Astrocyte (in vitro differentiated cells and primary cell): ENCODE data around the gene CDC34. TPM values are rescaled to one million over a fixed set of nuclear protein-coding genes. Genes with fewer than 3 reads are reported as not detected.

Experiments
- DNase-seq: peaks from one replicate; pipeline ENCODE4 v3.0.0-alpha.2; 2010; ENCODE audit warnings: low read depth
- FAIRE-seq: peaks from 2 replicates; lab custom pipeline; 2011; peaks lifted over from hg19 to GRCh38; lab: Jason Lieb, UNC
- H2AFZ ChIP-seq: 2 replicates; pipeline ENCODE4 v1.6.0; 2012; ENCODE audit warnings: low read depth, low read length, inconsistent platforms
- H3K27ac ChIP-seq: 2 replicates; pipeline ENCODE4 v1.5.1; 2011; ENCODE audit warnings: low read depth, low read length, inconsistent platforms
- H3K27me3 ChIP-seq: 2 replicates; pipeline ENCODE4 v1.6.0; 2011; ENCODE audit warnings: low read length, inconsistent platforms; ENCODE audit not compliant: insufficient read depth
- H3K36me3 ChIP-seq: 2 replicates; pipeline ENCODE4 v1.5.1; 2011; ENCODE audit warnings: low read length, inconsistent platforms; ENCODE audit not compliant: insufficient read depth
- H3K4me1 ChIP-seq: 2 replicates; pipeline ENCODE4 v1.5.1; 2011; ENCODE audit warnings: low read length, inconsistent platforms; ENCODE audit not compliant: insufficient read depth
- H3K4me2 ChIP-seq: 2 replicates; pipeline ENCODE4 v1.6.0; 2012; ENCODE audit warnings: low read length, inconsistent platforms
- H3K4me3 ChIP-seq: 2 replicates; pipeline ENCODE4 v1.5.1; 2011; ENCODE audit warnings: low read depth, mild to moderate bottlenecking, low read length, inconsistent platforms; ENCODE audit not compliant: insufficient read depth
- H3K79me2 ChIP-seq: 2 replicates; pipeline ENCODE4 v1.6.0; 2012; ENCODE audit warnings: mild to moderate bottlenecking, low read length, inconsistent platforms; ENCODE audit not compliant: insufficient read depth
- H3K9ac ChIP-seq: 2 replicates; pipeline ENCODE4 v1.6.0; 2012; ENCODE audit warnings: mild to moderate bottlenecking, low read length, inconsistent platforms
- H3K9me3 ChIP-seq: 2 replicates; pipeline ENCODE4 v1.5.1; 2012; ENCODE audit warnings: low read depth, mild to moderate bottlenecking, low read length, inconsistent platforms; ENCODE audit not compliant: insufficient read depth
- H4K20me1 ChIP-seq: 2 replicates; pipeline ENCODE4 v1.6.0; 2012; ENCODE audit warnings: low read length, inconsistent platforms; ENCODE audit not compliant: insufficient read depth
- H3K27ac Mint-ChIP-seq: one replicate; pipeline ENCODE4 v1.8.0; 2021; ENCODE audit warnings: mild to moderate bottlenecking, mixed read lengths; ENCODE audit not compliant: unreplicated experiment
- H3K27me3 Mint-ChIP-seq: one replicate; pipeline ENCODE4 v1.8.0; 2021; ENCODE audit warnings: low read depth, mixed read lengths; ENCODE audit not compliant: unreplicated experiment
- H3K36me3 Mint-ChIP-seq: one replicate; pipeline ENCODE4 v1.8.0; 2021; ENCODE audit warnings: low read depth, mixed read lengths; ENCODE audit not compliant: unreplicated experiment
- H3K4me1 Mint-ChIP-seq: one replicate; pipeline ENCODE4 v1.8.0; 2021; ENCODE audit warnings: low read depth, mixed read lengths; ENCODE audit not compliant: unreplicated experiment
- H3K4me3 Mint-ChIP-seq: one replicate; pipeline ENCODE4 v1.8.0; 2021; ENCODE audit warnings: mild to moderate bottlenecking, moderate library complexity, mixed read lengths; ENCODE audit not compliant: unreplicated experiment
- H3K9me3 Mint-ChIP-seq: one replicate; pipeline ENCODE4 v1.8.0; 2021; ENCODE audit warnings: mild to moderate bottlenecking, mixed read lengths; ENCODE audit not compliant: unreplicated experiment
- EZH2 ChIP-seq: IDR thresholded peaks from 2 replicates; pipeline ENCODE4 v1.6.1; 2012; ENCODE audit warnings: mild to moderate bottlenecking, low read length, inconsistent platforms; ENCODE audit not compliant: insufficient read depth
- total RNA-seq: library from RNA; stranded (reverse); gene quantifications from 2 replicates; pipeline ENCODE4 v1.2.1, GENCODE V29; 2021
- TF ChIP-seq, protein P1 (sequence below): IDR thresholded peaks from 2 replicates; pipeline ENCODE4 v1.5.1; 2011; ENCODE audit warnings: low read depth, mild to moderate bottlenecking, inconsistent platforms, low read length, moderate library complexity; ENCODE audit not compliant: insufficient read depth

The CDC34 gene
- total RNA-seq, 1 donor from 2014 or later: 190 TPM

- Histone ChIP-seq H3K4me1 (peaks cover 15% of the 10 kb centered on the region), H3K27me3 (no peaks in the 10 kb centered on the region), H2AFZ (peak overlapping the region; percentile 62), H4K20me1 (no peaks in the 10 kb centered on the region), H3K27ac (no peak overlapping the region), H3K36me3 (no peaks in the 10 kb centered on the region), H3K4me2 (peak overlapping the region; percentile 60), H3K79me2 (no peaks in the 10 kb centered on the region), H3K9ac (peak overlapping the region; percentile 61), H3K4me3 (no peak overlapping the region), H3K9me3 (peaks cover 5% of the 10 kb centered on the region)
- H3K4me1 Mint-ChIP-seq: peaks cover 12% of the 10 kb centered on the region
- DNase-seq (peak; percentile 9), FAIRE-seq (no peak)
- peaks cover 2% of the 10 kb centered on the region for H3K36me3 Mint-ChIP-seq
- TF ChIP-seq, protein P1, sequence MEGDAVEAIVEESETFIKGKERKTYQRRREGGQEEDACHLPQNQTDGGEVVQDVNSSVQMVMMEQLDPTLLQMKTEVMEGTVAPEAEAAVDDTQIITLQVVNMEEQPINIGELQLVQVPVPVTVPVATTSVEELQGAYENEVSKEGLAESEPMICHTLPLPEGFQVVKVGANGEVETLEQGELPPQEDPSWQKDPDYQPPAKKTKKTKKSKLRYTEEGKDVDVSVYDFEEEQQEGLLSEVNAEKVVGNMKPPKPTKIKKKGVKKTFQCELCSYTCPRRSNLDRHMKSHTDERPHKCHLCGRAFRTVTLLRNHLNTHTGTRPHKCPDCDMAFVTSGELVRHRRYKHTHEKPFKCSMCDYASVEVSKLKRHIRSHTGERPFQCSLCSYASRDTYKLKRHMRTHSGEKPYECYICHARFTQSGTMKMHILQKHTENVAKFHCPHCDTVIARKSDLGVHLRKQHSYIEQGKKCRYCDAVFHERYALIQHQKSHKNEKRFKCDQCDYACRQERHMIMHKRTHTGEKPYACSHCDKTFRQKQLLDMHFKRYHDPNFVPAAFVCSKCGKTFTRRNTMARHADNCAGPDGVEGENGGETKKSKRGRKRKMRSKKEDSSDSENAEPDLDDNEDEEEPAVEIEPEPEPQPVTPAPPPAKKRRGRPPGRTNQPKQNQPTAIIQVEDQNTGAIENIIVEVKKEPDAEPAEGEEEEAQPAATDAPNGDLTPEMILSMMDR: no peak
- peak; percentile 45 for TF ChIP-seq EZH2
- H3K9me3 Mint-ChIP-seq: no peaks in the 10 kb centered on the region
- H3K27me3 Mint-ChIP-seq: peaks cover 3% of the 10 kb centered on the region
- H3K27ac Mint-ChIP-seq: peak overlapping the region; percentile 26
- H3K4me3 Mint-ChIP-seq: peak overlapping the region; percentile 57
These were observed 45.9 kb upstream of the CDC34 start for GRCh38 chr19:485583-486236.

- H3K9me3 Mint-ChIP-seq: no peaks in the 10 kb centered on the region
- H3K27me3 ChIP-seq: no peaks in the 10 kb centered on the region
- H3K9me3 ChIP-seq: no peaks in the 10 kb centered on the region
- H2AFZ ChIP-seq: peak overlapping the region; percentile 78
- H3K27me3 Mint-ChIP-seq: peaks cover 1% of the 10 kb centered on the region
- H3K4me2 ChIP-seq: peak overlapping the region; percentile 95
- TF ChIP-seq, protein P1: no peak
- no peak for TF ChIP-seq EZH2
- H3K27ac ChIP-seq: peak overlapping the region; percentile 83
- H3K4me1 Mint-ChIP-seq: peaks cover 8% of the 10 kb centered on the region
- H4K20me1 ChIP-seq: no peaks in the 10 kb centered on the region
- H3K36me3 ChIP-seq: no peaks in the 10 kb centered on the region
- DNase-seq: peak; percentile 85
- peak overlapping the region; percentile 93 for H3K9ac ChIP-seq
- peaks cover 2% of the 10 kb centered on the region for H3K36me3 Mint-ChIP-seq
- peak overlapping the region; percentile 79 for H3K4me3 ChIP-seq
- no peak for FAIRE-seq
- peak overlapping the region; percentile 59 for H3K27ac Mint-ChIP-seq
- H3K4me3 Mint-ChIP-seq: peak overlapping the region; percentile 82
- H3K79me2 ChIP-seq: no peaks in the 10 kb centered on the region
- H3K4me1 ChIP-seq: peaks cover 15% of the 10 kb centered on the region
These were observed 42.8 kb upstream of the CDC34 start for GRCh38 chr19:488505-489417.
